Progenitor cell of endocrine pancreas (in vitro differentiated cells): Measurements from ENCODE around the gene SCAPER. TPM values are rescaled to one million over a fixed set of nuclear protein-coding genes. Genes with fewer than 3 reads are reported as not detected.

ENCODE experiments used
- DNase-seq: peaks from one replicate; pipeline ENCODE4 v3.0.0; 2021; ENCODE audit warnings: low spot score; ENCODE audit not compliant: unreplicated experiment
- H3K27ac Mint-ChIP-seq: 2 replicates; pipeline ENCODE4 v1.8.0; 2021; ENCODE audit warnings: mild to moderate bottlenecking, moderate library complexity, mixed read lengths
- H3K27me3 Mint-ChIP-seq: 2 replicates; pipeline ENCODE4 v1.8.0; 2021; ENCODE audit warnings: mixed read lengths
- H3K36me3 Mint-ChIP-seq: 2 replicates; pipeline ENCODE4 v1.8.0; 2022; ENCODE audit warnings: mixed read lengths; ENCODE audit not compliant: insufficient read depth
- H3K4me1 Mint-ChIP-seq: 2 replicates; pipeline ENCODE4 v1.8.0; 2021; ENCODE audit warnings: low read depth, mixed read lengths
- H3K4me3 Mint-ChIP-seq: 2 replicates; pipeline ENCODE4 v1.8.0; 2021; ENCODE audit warnings: low read depth, mild to moderate bottlenecking, moderate library complexity, mixed read lengths
- H3K9me3 Mint-ChIP-seq: 2 replicates; pipeline ENCODE4 v1.8.0; 2021; ENCODE audit warnings: low read depth, mixed read lengths
- CTCF ChIP-seq: fragments of 200-600 bp; sonication (generic); IDR thresholded peaks from one replicate; pipeline ENCODE4 v1.5.0; 2021; ENCODE audit warnings: antibody characterized with exemption, mild to moderate bottlenecking; ENCODE audit not compliant: unreplicated experiment
- total RNA-seq: library from RNA; stranded (reverse); gene quantifications from 2 replicates; pipeline ENCODE4 v1.2.1, GENCODE V29; 2021

SCAPER gene
- total RNA-seq, 1 donor from 2014 or later, result 43.1 TPM

- Mint-ChIP-seq H3K9me3 (peaks cover 10% of the 10 kb centered on the region), H3K4me1 (peaks cover 1% of the 10 kb centered on the region), H3K36me3 (peaks cover 33% of the 10 kb centered on the region), H3K27me3 (no peaks in the 10 kb centered on the region), H3K27ac (no peak overlapping the region), H3K4me3 (no peak overlapping the region)
- no peak for DNase-seq
- TF ChIP-seq CTCF, result no peak
Observed at GRCh38 chr15:76795217-76795616, 109.9 kb downstream of the SCAPER start.

GRCh38 chr15:76793162-76793561 is 112.0 kb downstream of the SCAPER start:
- no peaks in the 10 kb centered on the region for H3K27me3 Mint-ChIP-seq
- no peak for TF ChIP-seq CTCF
- peaks cover 10% of the 10 kb centered on the region for H3K9me3 Mint-ChIP-seq
- no peak overlapping the region for H3K4me3 Mint-ChIP-seq
- no peak overlapping the region for H3K27ac Mint-ChIP-seq
- no peak for DNase-seq
- H3K4me1 Mint-ChIP-seq, result no peaks in the 10 kb centered on the region
- H3K36me3 Mint-ChIP-seq, result peaks cover 25% of the 10 kb centered on the region

- Mint-ChIP-seq H3K9me3 (peaks cover 10% of the 10 kb centered on the region), H3K4me3 (no peak overlapping the region), H3K4me1 (no peaks in the 10 kb centered on the region), H3K36me3 (peaks cover 28% of the 10 kb centered on the region), H3K27ac (no peak overlapping the region), H3K27me3 (no peaks in the 10 kb centered on the region)
- TF ChIP-seq CTCF, result no peak
- no peak for DNase-seq
Observed at GRCh38 chr15:76791511-76791910, 113.6 kb downstream of the SCAPER start.

GRCh38 chr15:76787273-76787672 is 117.9 kb downstream of the SCAPER start:
- peaks cover 38% of the 10 kb centered on the region for H3K9me3 Mint-ChIP-seq
- no peaks in the 10 kb centered on the region for H3K4me1 Mint-ChIP-seq
- H3K36me3 Mint-ChIP-seq, result peaks cover 52% of the 10 kb centered on the region
- no peaks in the 10 kb centered on the region for H3K27me3 Mint-ChIP-seq
- no peak for TF ChIP-seq CTCF
- H3K4me3 Mint-ChIP-seq, result no peak overlapping the region
- no peak for DNase-seq
- no peak overlapping the region for H3K27ac Mint-ChIP-seq

GRCh38 chr15:76776969-76777368 is 128.2 kb downstream of the SCAPER start:
- TF ChIP-seq CTCF, result no peak

More at GRCh38 chr15:76776969-76777368, 128.2 kb downstream of the SCAPER start:
- Mint-ChIP-seq H3K36me3 (peaks cover 35% of the 10 kb centered on the region), H3K9me3 (peaks cover 20% of the 10 kb centered on the region), H3K27ac (no peak overlapping the region), H3K4me3 (no peak overlapping the region), H3K27me3 (no peaks in the 10 kb centered on the region), H3K4me1 (no peaks in the 10 kb centered on the region)
- DNase-seq, result no peak
